HL-60 (cell line): ENCODE measurements around the gene TNRC18.

ENCODE experiments used
- CTCF ChIP-seq: IDR thresholded peaks from one replicate; pipeline ENCODE4 v1.5.1; 2011; ENCODE audit warnings: low read length, control low read depth, inconsistent platforms; ENCODE audit not compliant: insufficient read depth
- GABPA ChIP-seq: IDR thresholded peaks from 2 replicates; pipeline ENCODE4 v1.6.1; 2012; ENCODE audit warnings: low read depth
- POLR2AphosphoS5 ChIP-seq: IDR thresholded peaks from 2 replicates; pipeline ENCODE4 v1.6.1; 2012; ENCODE audit warnings: low read depth
- TF ChIP-seq, protein P1 (sequence below): IDR thresholded peaks from 2 replicates; pipeline ENCODE4 v1.6.1; 2012; ENCODE audit warnings: low read depth; ENCODE audit not compliant: insufficient replicate concordance

GRCh38 chr7:5345671-5346070, 78.0 kb downstream of the TNRC18 start:
- TF ChIP-seq CTCF (no peak), POLR2AphosphoS5 (no peak), GABPA (no peak)
- TF ChIP-seq, protein P1, sequence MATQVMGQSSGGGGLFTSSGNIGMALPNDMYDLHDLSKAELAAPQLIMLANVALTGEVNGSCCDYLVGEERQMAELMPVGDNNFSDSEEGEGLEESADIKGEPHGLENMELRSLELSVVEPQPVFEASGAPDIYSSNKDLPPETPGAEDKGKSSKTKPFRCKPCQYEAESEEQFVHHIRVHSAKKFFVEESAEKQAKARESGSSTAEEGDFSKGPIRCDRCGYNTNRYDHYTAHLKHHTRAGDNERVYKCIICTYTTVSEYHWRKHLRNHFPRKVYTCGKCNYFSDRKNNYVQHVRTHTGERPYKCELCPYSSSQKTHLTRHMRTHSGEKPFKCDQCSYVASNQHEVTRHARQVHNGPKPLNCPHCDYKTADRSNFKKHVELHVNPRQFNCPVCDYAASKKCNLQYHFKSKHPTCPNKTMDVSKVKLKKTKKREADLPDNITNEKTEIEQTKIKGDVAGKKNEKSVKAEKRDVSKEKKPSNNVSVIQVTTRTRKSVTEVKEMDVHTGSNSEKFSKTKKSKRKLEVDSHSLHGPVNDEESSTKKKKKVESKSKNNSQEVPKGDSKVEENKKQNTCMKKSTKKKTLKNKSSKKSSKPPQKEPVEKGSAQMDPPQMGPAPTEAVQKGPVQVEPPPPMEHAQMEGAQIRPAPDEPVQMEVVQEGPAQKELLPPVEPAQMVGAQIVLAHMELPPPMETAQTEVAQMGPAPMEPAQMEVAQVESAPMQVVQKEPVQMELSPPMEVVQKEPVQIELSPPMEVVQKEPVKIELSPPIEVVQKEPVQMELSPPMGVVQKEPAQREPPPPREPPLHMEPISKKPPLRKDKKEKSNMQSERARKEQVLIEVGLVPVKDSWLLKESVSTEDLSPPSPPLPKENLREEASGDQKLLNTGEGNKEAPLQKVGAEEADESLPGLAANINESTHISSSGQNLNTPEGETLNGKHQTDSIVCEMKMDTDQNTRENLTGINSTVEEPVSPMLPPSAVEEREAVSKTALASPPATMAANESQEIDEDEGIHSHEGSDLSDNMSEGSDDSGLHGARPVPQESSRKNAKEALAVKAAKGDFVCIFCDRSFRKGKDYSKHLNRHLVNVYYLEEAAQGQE, result no peak
